HepG2 (cell line): ENCODE results near the gene EBLN2. TPM values are rescaled to one million over a fixed set of nuclear protein-coding genes. Genes with fewer than 3 reads are reported as not detected.

Source experiments
- ATAC-seq: fragments of 200-7000 bp; cut with Tn5 transposase; 3 replicates; pipeline ENCODE4 v1.9.1; 2020; ENCODE audit warnings: mild to moderate bottlenecking, moderate library complexity
- BruUV-seq: library from RNA; stranded (reverse); fragments of 400-500 nt; replicated peaks from 2 replicates; lab custom pipeline; 2021; lab: Mats Ljungman, UMichigan
- CTCF ChIA-PET: fragments of 300-600 bp; formaldehyde crosslinking; extraction: SDS; loops from one replicate; lab custom pipeline; 2021; ENCODE audit warnings: low total read pairs, inconsistent platforms, low intra/inter-chr PET ratio; lab: Yijun Ruan, JAX
- POLR2A ChIA-PET: fragments of 350-600 bp; sonication (Branson Sonifier 250); formaldehyde crosslinking; loops from one replicate; lab custom pipeline; 2020; ENCODE audit warnings: antibody characterized with exemption, inconsistent platforms; lab: Yijun Ruan, JAX
- DNase-seq: peaks from one replicate; pipeline ENCODE4 v3.0.0-alpha.2; 2015; ENCODE audit warnings: low spot score
- FAIRE-seq: peaks from 3 replicates; lab custom pipeline; 2011; peaks lifted over from hg19 to GRCh38; lab: Jason Lieb, UNC
- H2AFZ ChIP-seq: one replicate; pipeline ENCODE4 v1.6.1; 2011; ENCODE audit warnings: low read length, inconsistent platforms
- H3K27ac ChIP-seq: fragments of 300-600 bp; 3 replicates; pipeline ENCODE4 v1.8.0; 2011; ENCODE audit warnings: mixed run types, mild to moderate bottlenecking, mixed read lengths, low read length, inconsistent platforms; ENCODE audit not compliant: insufficient read depth; ENCODE audit errors: extremely low read length
- H3K27me3 ChIP-seq, 2 experiments: fragments of 200-600 bp in 1 of 2; 2 replicates in 1 of 2; 3 replicates in 1 of 2; pipeline versions ENCODE4 v1.6.0 to v1.8.0; 2011; ENCODE audit warnings: low read length in 2 of 2, mild to moderate bottlenecking in 2 of 2, moderate library complexity in 2 of 2, inconsistent platforms in 1 of 2; ENCODE audit not compliant: insufficient read depth in 2 of 2, control insufficient read depth in 1 of 2
- H3K36me3 ChIP-seq, 2 experiments: fragments of 200-600 bp in 1 of 2; replicated peaks in 1 of 2; 2 replicates in 1 of 2; 3 replicates in 1 of 2; pipeline versions ENCODE4 v1.5.1 to v1.8.0; 2011; ENCODE audit warnings: low read length in 2 of 2, inconsistent platforms in 1 of 2; ENCODE audit not compliant: insufficient read depth in 2 of 2, control insufficient read depth in 1 of 2
- H3K4me1 ChIP-seq: 2 replicates; pipeline ENCODE4 v1.5.1; 2012; ENCODE audit warnings: low read length, inconsistent platforms; ENCODE audit not compliant: insufficient read depth
- H3K4me2 ChIP-seq: 2 replicates; pipeline ENCODE4 v1.6.0; 2011; ENCODE audit warnings: low read depth, low read length, inconsistent platforms
- H3K4me3 ChIP-seq, 3 experiments: fragments of 200-600 bp in 1 of 3; sonication (generic), shearing (Covaris generic) in 1 of 3; replicated peaks in 1 of 3; 2 replicates each; pipeline ENCODE4 v1.5.1; 2011 to 2016; ENCODE audit warnings: low read length in 3 of 3, inconsistent platforms in 2 of 3, low read depth in 2 of 3, mild to moderate bottlenecking in 2 of 3, control low read depth in 1 of 3, mixed read lengths in 1 of 3; ENCODE audit not compliant: insufficient read depth in 1 of 3
- H3K79me2 ChIP-seq: one replicate; pipeline ENCODE4 v1.6.1; 2011; ENCODE audit warnings: low read length, inconsistent platforms; ENCODE audit not compliant: insufficient read depth
- H3K9ac ChIP-seq: 2 replicates; pipeline ENCODE4 v1.6.0; 2011; ENCODE audit warnings: mild to moderate bottlenecking, low read depth, low read length, inconsistent platforms; ENCODE audit not compliant: insufficient read depth
- H3K9me3 ChIP-seq: 2 replicates; pipeline ENCODE4 v1.5.1; 2012; ENCODE audit warnings: mild to moderate bottlenecking, low read length
- H4K20me1 ChIP-seq: 2 replicates; pipeline ENCODE4 v1.6.0; 2011; ENCODE audit warnings: inconsistent platforms, mild to moderate bottlenecking, low read length, moderate library complexity; ENCODE audit not compliant: insufficient read depth
- CCAR2 ChIP-seq: fragments of 200-400 bp; formaldehyde crosslinking; optimal IDR thresholded peaks from 2 replicates; pipeline ENCODE3; 2018; ENCODE audit warnings: low read depth, mild to moderate bottlenecking, low read length, moderate library complexity
- E2F5 ChIP-seq: sonication (generic); formaldehyde crosslinking; conservative IDR thresholded peaks from 2 replicates; pipeline ENCODE4 v1.4.0; 2020; ENCODE audit warnings: missing genetic modification reagents
- GABPB1 ChIP-seq: IDR thresholded peaks from 2 replicates; pipeline ENCODE4 v1.6.1; 2016; ENCODE audit warnings: mild to moderate bottlenecking, missing genetic modification reagents, moderate library complexity, missing compliant biosample characterization
- MTA3 ChIP-seq: sonication (generic); formaldehyde crosslinking; IDR thresholded peaks from 2 replicates; pipeline ENCODE4 v1.4.0; 2020; ENCODE audit warnings: missing genetic modification reagents
- MXD1 ChIP-seq: sonication (generic); formaldehyde crosslinking; IDR thresholded peaks from 2 replicates; pipeline ENCODE4 v1.4.0; 2020; ENCODE audit warnings: mild to moderate bottlenecking, missing genetic modification reagents
- RBM39 ChIP-seq: fragments of 200-400 bp; formaldehyde crosslinking; IDR thresholded peaks from one replicate; pipeline ENCODE4 v1.6.1; 2018; ENCODE audit warnings: antibody characterized with exemption, mild to moderate bottlenecking, low read depth, low read length; ENCODE audit not compliant: poor library complexity, severe bottlenecking
- TEAD2 ChIP-seq: sonication (generic); formaldehyde crosslinking; IDR thresholded peaks from 2 replicates; pipeline ENCODE4 v1.9.0; 2021; ENCODE audit warnings: missing genetic modification reagents
- ZNF512 ChIP-seq: sonication (generic); formaldehyde crosslinking; IDR thresholded peaks from 2 replicates; pipeline ENCODE4 v1.4.0; 2020; ENCODE audit warnings: mild to moderate bottlenecking, missing genetic modification reagents
- WGBS: methylation state at CpG from one replicate; pipeline ENCODE4 v1.1.6; 2017; ENCODE audit warnings: low lambda C conversion rate; 5-methylcytosine and 5-hydroxymethylcytosine counted together
- in situ Hi-C: cut with HindIII; loops from 2 replicates; pipeline ENCODE4 v1.10.0; 2017; ENCODE audit warnings: low pct_unique_long_range_greater_than_20kb; ENCODE audit not compliant: extremely low pct_ligation_motif_present
- intact Hi-C: fragments of 100-400 bp; cut with micrococcal nuclease; formaldehyde crosslinking; loops from one replicate; pipeline ENCODE4 v1.10.0; 2022; ENCODE audit not compliant: unreplicated experiment
- polyA plus RNA-seq, 8 experiments: library from polyadenylated mRNA; depleted of rRNA in 3 of 8; stranded (reverse) in 7 of 8; unstranded in 1 of 8; fragments of >200 nt; fragmentation: Illumina TruSeq in 4 of 8; extraction: Trizol in 4 of 8; gene quantifications; 2 replicates each; pipeline versions ENCODE4 v1.2.1 to v1.2.3, GENCODE V29; 2011 to 2016; ENCODE audit warnings: low read depth in 4 of 8, missing spikeins in 1 of 8, mixed read lengths in 1 of 8; ENCODE audit not compliant: insufficient read depth in 1 of 8
- total RNA-seq, 5 experiments: library from RNA; depleted of rRNA; stranded (reverse); fragments of >200 nt; fragmentation: Illumina TruSeq; extraction: Trizol; gene quantifications; 2 replicates each; pipeline ENCODE4 v1.2.3, GENCODE V29; 2016; ENCODE audit warnings: low read depth in 1 of 5
- TF ChIP-seq, protein P1 (sequence below): sonication (generic); formaldehyde crosslinking; IDR thresholded peaks from 2 replicates; pipeline ENCODE4 v1.8.0; 2022; ENCODE audit warnings: mild to moderate bottlenecking, missing genetic modification reagents, borderline replicate concordance
- TF ChIP-seq, protein P2 (sequence below): sonication (generic); formaldehyde crosslinking; IDR thresholded peaks from 2 replicates; pipeline ENCODE4 v1.4.0; 2020; ENCODE audit warnings: missing genetic modification reagents, mild to moderate bottlenecking, borderline replicate concordance

The EBLN2 gene
- total and polyA plus RNA-seq, 2 of the 13 experiments (the other 11 are each of a cell fraction or from before 2014, with no cell fraction given) = 3.3 to 8.3 TPM

DNA sequence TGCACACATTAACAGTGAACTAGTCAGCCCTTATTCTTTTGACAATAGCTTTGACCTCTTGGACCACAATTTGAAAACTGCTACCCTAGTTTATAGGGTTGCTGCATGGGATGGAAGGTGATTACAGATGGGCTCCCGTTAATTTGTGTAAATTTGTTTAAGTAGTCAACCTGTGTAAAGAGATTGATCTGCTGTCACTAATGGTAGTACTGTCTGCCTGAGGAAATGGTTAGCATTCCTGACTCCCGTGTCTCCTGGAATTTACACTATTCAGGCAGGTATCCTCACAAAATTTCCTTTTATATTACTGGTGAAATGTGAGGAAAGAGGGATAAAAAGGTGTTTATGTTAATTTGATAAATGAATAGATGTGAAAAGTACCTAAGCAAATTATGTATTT, 15.3 kb upstream of the EBLN2 start (continued):
- TF ChIP-seq, protein P1, sequence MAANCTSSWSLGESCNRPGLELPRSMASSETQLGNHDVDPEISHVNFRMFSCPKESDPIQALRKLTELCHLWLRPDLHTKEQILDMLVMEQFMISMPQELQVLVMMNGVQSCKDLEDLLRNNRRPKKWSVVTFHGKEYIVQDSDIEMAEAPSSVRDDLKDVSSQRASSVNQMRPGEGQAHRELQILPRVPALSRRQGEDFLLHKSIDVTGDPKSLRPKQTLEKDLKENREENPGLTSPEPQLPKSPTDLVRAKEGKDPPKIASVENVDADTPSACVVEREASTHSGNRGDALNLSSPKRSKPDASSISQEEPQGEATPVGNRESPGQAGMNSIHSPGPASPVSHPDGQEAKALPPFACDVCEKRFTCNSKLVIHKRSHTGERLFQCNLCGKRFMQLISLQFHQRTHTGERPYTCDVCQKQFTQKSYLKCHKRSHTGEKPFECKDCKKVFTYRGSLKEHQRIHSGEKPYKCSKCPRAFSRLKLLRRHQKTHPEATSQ (CRISPR knock-in tag) = no peak

- no peak overlapping the region for H3K9ac ChIP-seq
- H2AFZ ChIP-seq = no peak overlapping the region
- no peak for ATAC-seq
- WGBS = 94% methylated on average over 10 of the region's 10 CpGs
- no TSS peak for BruUV-seq
- ChIA-PET CTCF (no interaction called here), POLR2A (no interaction called here)
- intact Hi-C loops = no loop called here
- DNase-seq = no peak
- in situ Hi-C loops = no loop called here
- no peak overlapping the region for H3K4me2 ChIP-seq
- H3K9me3 ChIP-seq = no peaks in the 10 kb centered on the region
- H3K27me3 ChIP-seq = no peaks in the 10 kb centered on the region
- H3K79me2 ChIP-seq = peaks cover 83% of the 10 kb centered on the region
- FAIRE-seq = no peak
- no peak for TF ChIP-seq MTA3 (CRISPR knock-in tag)
- TF ChIP-seq GABPB1 (CRISPR knock-in tag) = no peak
- no peak for TF ChIP-seq CCAR2
- no peak for TF ChIP-seq TEAD2 (CRISPR knock-in tag)
- TF ChIP-seq ZNF512 (CRISPR knock-in tag) = no peak
- TF ChIP-seq, protein P2, sequence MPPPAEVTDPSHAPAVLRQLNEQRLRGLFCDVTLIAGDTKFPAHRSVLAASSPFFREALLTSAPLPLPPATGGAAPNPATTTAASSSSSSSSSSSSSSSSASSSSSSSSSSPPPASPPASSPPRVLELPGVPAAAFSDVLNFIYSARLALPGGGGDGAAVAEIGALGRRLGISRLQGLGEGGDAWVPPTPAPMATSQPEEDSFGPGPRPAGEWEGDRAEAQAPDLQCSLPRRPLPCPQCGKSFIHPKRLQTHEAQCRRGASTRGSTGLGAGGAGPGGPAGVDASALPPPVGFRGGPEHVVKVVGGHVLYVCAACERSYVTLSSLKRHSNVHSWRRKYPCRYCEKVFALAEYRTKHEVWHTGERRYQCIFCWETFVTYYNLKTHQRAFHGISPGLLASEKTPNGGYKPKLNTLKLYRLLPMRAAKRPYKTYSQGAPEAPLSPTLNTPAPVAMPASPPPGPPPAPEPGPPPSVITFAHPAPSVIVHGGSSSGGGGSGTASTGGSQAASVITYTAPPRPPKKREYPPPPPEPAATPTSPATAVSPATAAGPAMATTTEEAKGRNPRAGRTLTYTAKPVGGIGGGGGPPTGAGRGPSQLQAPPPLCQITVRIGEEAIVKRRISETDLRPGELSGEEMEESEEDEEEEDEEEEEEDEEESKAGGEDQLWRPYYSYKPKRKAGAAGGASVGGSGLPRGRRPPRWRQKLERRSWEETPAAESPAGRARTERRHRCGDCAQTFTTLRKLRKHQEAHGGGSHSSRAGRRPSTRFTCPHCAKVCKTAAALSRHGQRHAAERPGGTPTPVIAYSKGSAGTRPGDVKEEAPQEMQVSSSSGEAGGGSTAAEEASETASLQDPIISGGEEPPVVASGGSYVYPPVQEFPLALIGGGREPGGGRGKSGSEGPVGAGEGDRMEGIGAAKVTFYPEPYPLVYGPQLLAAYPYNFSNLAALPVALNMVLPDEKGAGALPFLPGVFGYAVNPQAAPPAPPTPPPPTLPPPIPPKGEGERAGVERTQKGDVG (CRISPR knock-in tag) = no peak
- no peak for TF ChIP-seq MXD1 (CRISPR knock-in tag)
- TF ChIP-seq RBM39 = no peak
- TF ChIP-seq E2F5 = no peak
- peaks cover 60% of the 10 kb centered on the region for H4K20me1 ChIP-seq
- peaks cover 3 to 20% of the 10 kb centered on the region in 2 experiments; a peak in 4 of 5 replicates for H3K36me3 ChIP-seq
- H3K4me1 ChIP-seq = peaks cover 24% of the 10 kb centered on the region
- no peak overlapping the region for H3K27ac ChIP-seq
- no peak overlapping the region for H3K4me3 ChIP-seq
These were observed 12.1 kb upstream of the EBLN2 start for GRCh38 chr3:73049319-73049718.
